Uterus (tissue), 4 donors: ENCODE results near the gene PPP3R1. TPM values are rescaled to one million over a fixed set of nuclear protein-coding genes. Genes with fewer than 3 reads are reported as not detected.

Source experiments
- DNase-seq, 2 donors: peaks; one replicate each; pipeline ENCODE4 v3.0.0-alpha.2; 2019 to 2020
- H3K27ac ChIP-seq, 2 donors: fragments of 200-600 bp; sonication (generic); 1 replicate in 1 of 2; 2 replicates in 1 of 2; pipeline ENCODE4 v1.5.1; 2016 to 2018
- H3K27me3 ChIP-seq, 2 donors: fragments of 200-600 bp; sonication (generic); one replicate each; pipeline ENCODE4 v1.5.1; 2018 to 2019; ENCODE audit warnings: control low read depth in 1 of 2
- H3K36me3 ChIP-seq, 2 donors: fragments of 200-600 bp; sonication (generic); one replicate each; pipeline ENCODE4 v1.5.1; 2019; ENCODE audit warnings: control low read depth in 1 of 2
- H3K4me1 ChIP-seq, 2 donors: fragments of 200-600 bp; sonication (generic); one replicate each; pipeline ENCODE4 v1.5.1; 2018 to 2019; ENCODE audit warnings: control low read depth in 1 of 2
- H3K4me3 ChIP-seq, 2 donors: fragments of 200-600 bp; sonication (generic); 1 replicate in 1 of 2; 2 replicates in 1 of 2; pipeline ENCODE4 v1.5.1; 2018 to 2019; ENCODE audit warnings: mild to moderate bottlenecking in 1 of 2
- H3K9me3 ChIP-seq, 2 donors: fragments of 200-600 bp; sonication (generic); one replicate each; pipeline ENCODE4 v1.5.1; 2019; ENCODE audit warnings: control low read depth in 1 of 2
- POLR2A ChIP-seq, 2 donors: fragments of 450-650 bp; IDR thresholded peaks; one replicate each; pipeline ENCODE4 v1.6.1; 2016; ENCODE audit warnings: antibody characterized with exemption in 2 of 2, mild to moderate bottlenecking in 1 of 2, moderate library complexity in 1 of 2
- intact Hi-C: fragments of 100-400 bp; cut with DNase I; formaldehyde crosslinking; loops from one replicate; pipeline ENCODE4 v1.15.1; 2023; ENCODE audit warnings: low total_unique reads
- total RNA-seq, 4 donors: library from RNA; depleted of rRNA in 3 of 4; stranded (reverse); fragments of >200 nt in 3 of 4; gene quantifications; one replicate each; pipeline versions ENCODE4 v1.1.0 to v1.2.4, GENCODE V29; 2014 to 2023
- TF ChIP-seq, protein P1 (sequence below), 4 experiments: fragments of 200-600 bp in 2 of 4; fragments of 450-650 bp in 2 of 4; sonication (generic) in 2 of 4; IDR thresholded peaks; one replicate each; pipeline ENCODE4 v1.5.1; 2016 to 2019; ENCODE audit warnings: antibody characterized with exemption in 4 of 4, mild to moderate bottlenecking in 2 of 4, moderate library complexity in 1 of 4
- donor health status: DM: yes; HTN: yes; CAD: no.

Gene PPP3R1
- total RNA-seq, 4 donors from 2014 or later = 9.7 to 67.9 (median 56.0) TPM

DNA sequence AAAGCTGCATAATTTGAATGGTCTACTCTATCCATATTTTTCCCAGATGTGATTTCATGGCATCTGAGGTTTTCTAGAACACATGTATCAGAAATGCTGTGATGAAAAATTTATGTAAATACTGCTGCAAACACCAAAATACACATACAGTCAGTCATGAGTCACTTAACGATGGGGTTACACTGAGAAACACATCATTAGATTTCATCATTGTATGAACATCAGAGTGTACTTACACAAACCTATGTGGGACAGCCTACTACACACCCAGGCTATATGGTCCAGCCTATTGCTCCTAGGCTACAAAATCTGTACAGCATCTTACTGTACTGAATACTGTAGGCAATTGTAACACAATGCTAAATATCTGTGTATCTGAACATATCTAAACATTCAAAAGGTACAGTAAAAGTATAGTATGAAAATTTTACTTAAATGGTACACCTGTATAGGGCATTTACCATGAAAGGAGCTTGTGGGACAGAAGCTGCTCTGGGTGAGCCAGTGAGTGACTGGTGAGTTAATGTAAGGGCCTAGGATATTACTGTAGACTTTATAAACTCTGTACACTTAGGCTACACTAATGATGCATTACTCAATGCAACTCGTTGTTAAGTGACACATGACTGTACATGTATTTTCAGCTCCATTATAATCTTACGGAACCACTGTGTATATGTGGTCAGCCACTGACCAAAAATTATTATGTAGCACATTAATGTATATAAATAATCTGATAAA lies 61.2 kb downstream of the PPP3R1 start:
- H3K27me3 ChIP-seq = no peaks in the 10 kb centered on the region
- DNase-seq = no peak
- no peaks in the 10 kb centered on the region for H3K9me3 ChIP-seq
- intact Hi-C loops = no loop called here
- H3K4me1 ChIP-seq = peaks cover 0 to 7% of the 10 kb centered on the region in 2 donors
- TF ChIP-seq, protein P1, sequence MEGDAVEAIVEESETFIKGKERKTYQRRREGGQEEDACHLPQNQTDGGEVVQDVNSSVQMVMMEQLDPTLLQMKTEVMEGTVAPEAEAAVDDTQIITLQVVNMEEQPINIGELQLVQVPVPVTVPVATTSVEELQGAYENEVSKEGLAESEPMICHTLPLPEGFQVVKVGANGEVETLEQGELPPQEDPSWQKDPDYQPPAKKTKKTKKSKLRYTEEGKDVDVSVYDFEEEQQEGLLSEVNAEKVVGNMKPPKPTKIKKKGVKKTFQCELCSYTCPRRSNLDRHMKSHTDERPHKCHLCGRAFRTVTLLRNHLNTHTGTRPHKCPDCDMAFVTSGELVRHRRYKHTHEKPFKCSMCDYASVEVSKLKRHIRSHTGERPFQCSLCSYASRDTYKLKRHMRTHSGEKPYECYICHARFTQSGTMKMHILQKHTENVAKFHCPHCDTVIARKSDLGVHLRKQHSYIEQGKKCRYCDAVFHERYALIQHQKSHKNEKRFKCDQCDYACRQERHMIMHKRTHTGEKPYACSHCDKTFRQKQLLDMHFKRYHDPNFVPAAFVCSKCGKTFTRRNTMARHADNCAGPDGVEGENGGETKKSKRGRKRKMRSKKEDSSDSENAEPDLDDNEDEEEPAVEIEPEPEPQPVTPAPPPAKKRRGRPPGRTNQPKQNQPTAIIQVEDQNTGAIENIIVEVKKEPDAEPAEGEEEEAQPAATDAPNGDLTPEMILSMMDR (IDR thresholded peaks at IDR 0.05) = no peak
- no peak for TF ChIP-seq POLR2A (IDR thresholded peaks at IDR 0.05)
- H3K4me3 ChIP-seq = no peak overlapping the region
- no peak overlapping the region for H3K27ac ChIP-seq
- no peaks in the 10 kb centered on the region for H3K36me3 ChIP-seq

DNA sequence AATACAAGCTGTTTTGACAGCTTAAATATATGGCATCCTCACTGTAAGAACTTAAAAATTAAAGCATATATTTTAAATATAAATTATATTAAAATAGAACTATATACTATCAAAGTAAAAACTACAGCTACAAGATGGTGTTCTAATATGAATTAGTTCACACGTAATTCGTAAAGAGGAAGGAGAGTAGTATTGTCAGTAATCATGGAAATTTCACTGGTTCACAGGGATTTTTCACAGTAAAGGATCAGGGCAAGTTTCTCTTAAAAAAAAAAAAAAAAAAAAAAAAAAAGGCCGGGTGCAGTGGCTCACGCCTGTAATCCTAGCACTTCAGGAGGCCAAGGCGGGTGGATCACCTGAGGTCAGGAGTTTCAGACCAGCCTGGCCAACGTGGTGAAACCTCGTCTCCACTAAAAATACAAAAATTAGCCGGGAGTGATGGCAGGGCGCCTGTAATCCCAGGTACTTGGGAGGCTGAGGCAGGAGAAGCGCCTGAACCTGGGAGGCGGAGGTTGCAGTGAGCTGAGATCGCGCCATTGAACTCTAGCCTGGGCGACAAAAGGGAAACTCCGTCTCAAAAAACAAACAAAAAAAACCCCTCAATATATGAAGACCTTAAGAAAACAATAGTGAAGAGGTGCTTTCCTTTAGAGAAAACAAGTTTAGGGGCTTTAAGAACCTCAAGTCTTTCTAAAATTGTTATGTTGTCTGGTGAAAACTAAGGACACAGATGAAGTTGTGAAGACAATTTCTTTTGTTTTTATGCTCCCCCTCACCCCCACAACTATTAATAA lies 62.1 kb downstream of the PPP3R1 start:
- Histone ChIP-seq H3K9me3 (no peaks in the 10 kb centered on the region), H3K27me3 (no peaks in the 10 kb centered on the region), H3K4me3 (no peak overlapping the region), H3K4me1 (peaks cover 0 to 7% of the 10 kb centered on the region in 2 donors), H3K36me3 (no peaks in the 10 kb centered on the region), H3K27ac (no peak overlapping the region)
- TF ChIP-seq, protein P1 (IDR thresholded peaks at IDR 0.05) = no peak
- no peak for TF ChIP-seq POLR2A (IDR thresholded peaks at IDR 0.05)
- no peak for DNase-seq
- intact Hi-C loops = no loop called here

DNA sequence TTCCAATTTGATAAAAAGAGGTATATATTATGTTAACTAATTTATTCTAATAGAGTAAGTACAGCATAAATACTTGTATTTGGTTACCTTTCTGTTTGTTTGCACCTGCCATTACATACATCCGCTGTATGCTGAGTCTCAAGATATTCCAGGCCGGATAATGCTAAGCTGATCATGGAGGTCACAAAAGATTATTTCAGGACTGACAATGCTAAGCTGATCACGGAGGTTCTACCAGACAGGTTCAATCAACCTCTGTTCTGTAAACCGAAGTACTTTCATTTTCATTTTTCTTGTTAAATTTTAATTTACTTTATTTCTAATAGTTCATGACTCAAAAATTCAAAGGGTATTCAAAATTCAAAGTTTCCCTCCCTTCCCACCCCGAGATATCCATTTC lies 63.5 kb downstream of the PPP3R1 start:
- H3K4me1 ChIP-seq = peaks cover 0 to 7% of the 10 kb centered on the region in 2 donors
- no peak for DNase-seq
- H3K4me3 ChIP-seq = no peak overlapping the region
- TF ChIP-seq POLR2A (IDR thresholded peaks at IDR 0.05) = no peak
- TF ChIP-seq, protein P1 (IDR thresholded peaks at IDR 0.05) = no peak
- no peaks in the 10 kb centered on the region for H3K9me3 ChIP-seq
- no peak overlapping the region for H3K27ac ChIP-seq
- no peaks in the 10 kb centered on the region for H3K27me3 ChIP-seq
- no peaks in the 10 kb centered on the region for H3K36me3 ChIP-seq
- intact Hi-C loops = no loop called here

DNA sequence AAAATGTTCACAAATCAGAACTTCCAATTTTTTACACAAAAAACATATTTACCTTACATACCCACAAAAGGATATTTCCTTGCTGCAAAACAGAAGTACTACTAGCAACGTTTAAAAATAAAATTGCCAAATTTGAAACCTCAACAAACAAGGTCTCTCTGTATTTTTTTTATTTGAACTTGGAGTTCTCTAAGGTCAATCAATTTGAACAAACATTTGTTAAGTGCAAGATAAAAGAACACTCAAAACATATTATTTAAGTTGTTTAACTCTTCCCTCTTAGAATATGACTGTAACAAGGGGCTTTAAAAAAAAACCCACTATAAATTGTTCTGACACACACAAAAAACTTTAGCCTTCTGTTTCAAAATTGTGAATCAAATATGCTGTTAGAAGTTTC lies 65.0 kb downstream of the PPP3R1 start:
- H3K36me3 ChIP-seq = no peaks in the 10 kb centered on the region
- H3K27me3 ChIP-seq = no peaks in the 10 kb centered on the region
- DNase-seq = no peak
- no peaks in the 10 kb centered on the region for H3K9me3 ChIP-seq
- intact Hi-C loops = no loop called here
- H3K4me3 ChIP-seq = no peak overlapping the region
- TF ChIP-seq, protein P1 (IDR thresholded peaks at IDR 0.05) = no peak
- TF ChIP-seq POLR2A (IDR thresholded peaks at IDR 0.05) = no peak
- no peak overlapping the region for H3K27ac ChIP-seq
- no peaks in the 10 kb centered on the region for H3K4me1 ChIP-seq

DNA sequence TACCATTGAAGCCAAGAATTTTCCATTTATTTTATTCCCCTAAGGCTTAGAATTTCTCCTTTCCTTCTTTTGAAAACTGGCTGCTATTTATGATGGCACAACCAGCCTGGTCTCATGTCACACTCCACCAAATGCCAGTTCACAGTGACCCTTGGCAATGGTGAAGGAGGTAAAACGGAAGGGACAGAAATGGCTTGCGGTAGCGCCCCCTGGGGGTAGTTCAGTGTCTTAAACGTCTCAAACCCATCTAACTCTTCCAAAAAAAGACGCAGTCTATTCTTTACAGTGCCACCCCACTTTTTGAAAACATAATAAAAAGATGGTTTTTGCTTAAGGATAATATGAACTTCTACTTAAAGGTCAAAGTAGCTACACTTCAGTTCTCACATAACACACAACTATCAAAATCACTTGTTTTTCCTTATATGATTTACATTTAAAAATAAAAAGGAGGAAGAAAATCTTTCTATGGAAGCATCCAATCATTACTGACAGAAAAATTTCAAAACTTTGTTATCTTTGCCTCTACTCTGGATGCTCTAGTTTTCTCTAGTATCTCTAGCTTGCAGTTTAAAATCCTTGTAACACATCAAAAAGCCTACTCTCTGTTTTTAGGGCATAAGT lies 66.7 kb downstream of the PPP3R1 start:
- Histone ChIP-seq H3K36me3 (no peaks in the 10 kb centered on the region), H3K27me3 (no peaks in the 10 kb centered on the region), H3K4me3 (no peak overlapping the region), H3K27ac (no peak overlapping the region), H3K4me1 (no peaks in the 10 kb centered on the region), H3K9me3 (no peaks in the 10 kb centered on the region)
- TF ChIP-seq POLR2A (IDR thresholded peaks at IDR 0.05) = no peak
- TF ChIP-seq, protein P1 (IDR thresholded peaks at IDR 0.05) = peak in 1 of 4 experiments; percentile 30
- no peak for DNase-seq
- intact Hi-C loops = no loop called here
